ENCODE results near the gene ARL2.
"Not testable (repeated sequence)": the region's sequence is repeated elsewhere in the genome, so short reads cannot be mapped to it uniquely, and the experiment has no call there.

Gene ARL2

GRCh38 chr11:65013130-65013887, 651 bp upstream of the ARL2 start:
- Histone ChIP-seq H3K4me1 (ENCODE audit: control insufficient read depth, insufficient read depth, low read length) (peaks cover 3% of the 10 kb centered on the region), H3K4me3 (ENCODE audit: low read depth, low read length) (peak overlapping the region; percentile 84), H3K27me3 (ENCODE audit: control insufficient read depth, insufficient read depth, low read length) (no peaks in the 10 kb centered on the region)

GRCh38 chr11:65014726-65015227, 817 bp downstream of the ARL2 start:
- H3K36me3 ChIP-seq (ENCODE audit: control insufficient read depth, insufficient read depth, low read length): peaks cover 8% of the 10 kb centered on the region
- H3K9ac ChIP-seq (ENCODE audit: low read depth, low read length): peak overlapping the region; percentile 60
- H3K4me3 ChIP-seq (ENCODE audit: low read depth, low read length): peak overlapping the region; percentile 84
- H3K27me3 ChIP-seq (ENCODE audit: control insufficient read depth, insufficient read depth, low read length): no peaks in the 10 kb centered on the region
- H3K9me3 ChIP-seq (ENCODE audit: control insufficient read depth, insufficient read depth, low read length): no peaks in the 10 kb centered on the region
- H3K4me1 ChIP-seq (ENCODE audit: control insufficient read depth, insufficient read depth, low read length): peaks cover 3% of the 10 kb centered on the region

More at GRCh38 chr11:65013130-65013887, 651 bp upstream of the ARL2 start:
- H3K36me3 ChIP-seq (ENCODE audit: control insufficient read depth, insufficient read depth, low read length): peaks cover under 1% of the 10 kb centered on the region
- peak overlapping the region; percentile 92 for H3K9ac ChIP-seq (ENCODE audit: low read depth, low read length)
- no peaks in the 10 kb centered on the region for H3K9me3 ChIP-seq (ENCODE audit: control insufficient read depth, insufficient read depth, low read length)

DNA sequence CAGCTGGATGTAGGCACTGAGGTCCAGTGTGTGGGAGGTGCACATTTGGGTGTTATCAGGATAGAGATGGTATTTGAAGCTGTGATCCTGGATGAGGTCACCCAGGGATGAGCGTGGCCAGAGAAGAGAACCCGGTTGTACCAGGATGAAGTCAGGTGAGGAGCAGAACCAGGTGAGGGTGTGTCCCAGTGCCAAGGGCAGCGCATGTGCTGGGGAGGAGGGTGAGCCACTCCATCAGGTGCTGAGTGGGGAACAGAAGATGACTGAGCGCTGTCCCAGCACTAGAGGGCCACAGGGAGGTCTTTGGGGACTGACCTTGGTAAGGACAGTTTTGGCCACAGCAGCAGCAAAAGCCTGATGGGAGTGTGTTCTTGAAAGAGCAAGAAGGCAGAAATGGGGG, 2.7 kb downstream of the ARL2 start:
- H3K36me3 ChIP-seq (ENCODE audit: control insufficient read depth, insufficient read depth, low read length): peaks cover 10% of the 10 kb centered on the region
- H3K4me3 ChIP-seq (ENCODE audit: low read depth, low read length): no peak overlapping the region
- H3K9ac ChIP-seq (ENCODE audit: low read depth, low read length): no peak overlapping the region
- no peaks in the 10 kb centered on the region for H3K9me3 ChIP-seq (ENCODE audit: control insufficient read depth, insufficient read depth, low read length)
- H3K27me3 ChIP-seq (ENCODE audit: control insufficient read depth, insufficient read depth, low read length): no peaks in the 10 kb centered on the region
- peaks cover 3% of the 10 kb centered on the region for H3K4me1 ChIP-seq (ENCODE audit: control insufficient read depth, insufficient read depth, low read length)

- Histone ChIP-seq H3K27me3 (ENCODE audit: control insufficient read depth, insufficient read depth, low read length) (no peaks in the 10 kb centered on the region), H3K4me1 (ENCODE audit: control insufficient read depth, insufficient read depth, low read length) (peaks cover 3% of the 10 kb centered on the region), H3K4me3 (ENCODE audit: low read depth, low read length) (no peak overlapping the region), H3K9me3 (ENCODE audit: control insufficient read depth, insufficient read depth, low read length) (no peaks in the 10 kb centered on the region), H3K9ac (ENCODE audit: low read depth, low read length) (no peak overlapping the region), H3K36me3 (ENCODE audit: control insufficient read depth, insufficient read depth, low read length) (peaks cover 10% of the 10 kb centered on the region)
These were observed 4.0 kb downstream of the ARL2 start for GRCh38 chr11:65017937-65018336.

DNA sequence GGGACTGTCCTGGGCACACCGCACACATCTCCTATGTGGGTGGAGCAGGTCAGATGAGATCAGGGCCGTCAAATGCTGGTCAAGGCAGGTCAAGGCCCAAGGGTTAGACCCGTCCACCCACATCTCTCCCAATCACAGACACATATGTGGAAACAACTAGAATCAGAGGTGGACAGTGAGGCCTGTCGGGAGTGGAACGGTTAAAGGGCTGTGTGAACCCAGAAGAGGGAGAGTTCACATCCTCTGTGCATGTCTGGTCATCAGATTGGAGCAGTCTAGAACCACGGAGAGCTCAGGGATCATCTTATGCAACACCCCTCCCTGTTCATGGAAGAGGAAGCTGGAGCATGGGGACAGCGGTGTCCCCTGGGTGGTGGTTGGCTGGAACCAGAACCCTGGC, 5.9 kb downstream of the ARL2 start:
- H3K9me3 ChIP-seq (ENCODE audit: control insufficient read depth, insufficient read depth, low read length): no peaks in the 10 kb centered on the region
- no peak overlapping the region for H3K9ac ChIP-seq (ENCODE audit: low read depth, low read length)
- H3K4me1 ChIP-seq (ENCODE audit: control insufficient read depth, insufficient read depth, low read length): no peaks in the 10 kb centered on the region
- H3K36me3 ChIP-seq (ENCODE audit: control insufficient read depth, insufficient read depth, low read length): peaks cover 10% of the 10 kb centered on the region
- H3K4me3 ChIP-seq (ENCODE audit: low read depth, low read length): no peak overlapping the region
- H3K27me3 ChIP-seq (ENCODE audit: control insufficient read depth, insufficient read depth, low read length): no peaks in the 10 kb centered on the region

- no peak overlapping the region for H3K4me3 ChIP-seq (ENCODE audit: low read depth, low read length)
- H3K9ac ChIP-seq (ENCODE audit: low read depth, low read length): no peak overlapping the region
- H3K4me1 ChIP-seq (ENCODE audit: control insufficient read depth, insufficient read depth, low read length): no peaks in the 10 kb centered on the region
- H3K27me3 ChIP-seq (ENCODE audit: control insufficient read depth, insufficient read depth, low read length): no peaks in the 10 kb centered on the region
- no peaks in the 10 kb centered on the region for H3K9me3 ChIP-seq (ENCODE audit: control insufficient read depth, insufficient read depth, low read length)
- H3K36me3 ChIP-seq (ENCODE audit: control insufficient read depth, insufficient read depth, low read length): peaks cover 10% of the 10 kb centered on the region
These were observed 7.0 kb downstream of the ARL2 start for GRCh38 chr11:65021003-65021402.

DNA sequence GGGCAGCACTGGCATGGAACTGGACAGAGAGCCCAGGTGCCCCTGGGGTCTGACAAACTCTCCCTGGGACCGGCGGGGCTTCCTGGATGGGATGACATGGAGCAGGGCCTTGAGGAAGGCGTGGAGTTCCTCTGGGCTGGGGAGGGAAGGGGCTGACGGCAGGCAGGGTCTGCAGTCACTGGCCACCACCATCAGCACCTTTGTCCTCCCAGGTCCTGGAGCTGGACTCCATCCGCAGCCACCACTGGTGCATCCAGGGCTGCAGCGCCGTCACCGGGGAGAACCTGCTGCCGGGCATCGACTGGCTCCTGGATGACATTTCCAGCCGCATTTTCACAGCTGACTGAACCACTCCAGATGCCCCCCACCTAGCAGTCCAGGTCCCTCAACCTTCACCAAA, 7.5 kb downstream of the ARL2 start:
- Histone ChIP-seq H3K27me3 (ENCODE audit: control insufficient read depth, insufficient read depth, low read length) (no peaks in the 10 kb centered on the region), H3K4me1 (ENCODE audit: control insufficient read depth, insufficient read depth, low read length) (no peaks in the 10 kb centered on the region), H3K4me3 (ENCODE audit: low read depth, low read length) (no peak overlapping the region), H3K9ac (ENCODE audit: low read depth, low read length) (no peak overlapping the region), H3K36me3 (ENCODE audit: control insufficient read depth, insufficient read depth, low read length) (peaks cover 10% of the 10 kb centered on the region), H3K9me3 (ENCODE audit: control insufficient read depth, insufficient read depth, low read length) (no peaks in the 10 kb centered on the region)

- not testable (repeated sequence) for H3K9me3 ChIP-seq (ENCODE audit: control insufficient read depth, insufficient read depth, low read length); H3K9ac ChIP-seq (ENCODE audit: low read depth, low read length); H3K4me3 ChIP-seq (ENCODE audit: low read depth, low read length); H3K4me1 ChIP-seq (ENCODE audit: control insufficient read depth, insufficient read depth, low read length); H3K36me3 ChIP-seq (ENCODE audit: control insufficient read depth, insufficient read depth, low read length); H3K27me3 ChIP-seq (ENCODE audit: control insufficient read depth, insufficient read depth, low read length)
These were observed 9.5 kb downstream of the ARL2 start for GRCh38 chr11:65023502-65023901.

DNA sequence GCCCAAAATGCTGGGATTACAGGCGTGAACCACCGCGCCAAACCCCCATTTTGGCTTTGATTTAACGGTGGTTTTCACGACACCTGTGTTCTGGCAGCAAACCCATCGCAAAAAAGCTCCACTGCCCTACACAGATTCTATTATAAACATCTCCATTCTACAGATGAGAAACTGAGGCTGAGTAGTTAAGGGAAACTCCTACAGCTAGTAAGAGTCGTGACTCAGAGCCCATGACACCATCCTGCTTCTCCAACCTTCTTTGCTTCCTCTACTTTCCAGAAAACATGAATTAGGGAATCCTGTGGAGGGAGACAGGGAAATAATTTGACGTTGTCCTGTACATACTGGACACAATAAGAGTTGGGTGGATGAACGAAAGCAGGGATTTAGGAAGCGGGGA, 12.8 kb downstream of the ARL2 start:
- H3K4me1 ChIP-seq (ENCODE audit: control insufficient read depth, insufficient read depth, low read length): peaks cover 4% of the 10 kb centered on the region
- H3K36me3 ChIP-seq (ENCODE audit: control insufficient read depth, insufficient read depth, low read length): no peaks in the 10 kb centered on the region
- peak overlapping the region; percentile 2 for H3K9ac ChIP-seq (ENCODE audit: low read depth, low read length)
- H3K9me3 ChIP-seq (ENCODE audit: control insufficient read depth, insufficient read depth, low read length): no peaks in the 10 kb centered on the region
- no peaks in the 10 kb centered on the region for H3K27me3 ChIP-seq (ENCODE audit: control insufficient read depth, insufficient read depth, low read length)
- H3K4me3 ChIP-seq (ENCODE audit: low read depth, low read length): peak overlapping the region; percentile 69

- no peaks in the 10 kb centered on the region for H3K9me3 ChIP-seq (ENCODE audit: control insufficient read depth, insufficient read depth, low read length)
- peaks cover 3% of the 10 kb centered on the region for H3K36me3 ChIP-seq (ENCODE audit: control insufficient read depth, insufficient read depth, low read length)
- H3K4me3 ChIP-seq (ENCODE audit: low read depth, low read length): peak within 1 kb of the TSS; percentile 69
- H3K4me1 ChIP-seq (ENCODE audit: control insufficient read depth, insufficient read depth, low read length): peaks cover 4% of the 10 kb centered on the region
- peak within 1 kb of the TSS; percentile 54 for H3K9ac ChIP-seq (ENCODE audit: low read depth, low read length)
- no peaks in the 10 kb centered on the region for H3K27me3 ChIP-seq (ENCODE audit: control insufficient read depth, insufficient read depth, low read length)
These were observed 13.5 kb downstream of the ARL2 start, which contains the start of gene SNX15 for GRCh38 chr11:65027213-65028067. Gene SNX15 (plus strand): TSS chr11:65027439. CDS start chr11:65027538, 99 bp downstream.

DNA sequence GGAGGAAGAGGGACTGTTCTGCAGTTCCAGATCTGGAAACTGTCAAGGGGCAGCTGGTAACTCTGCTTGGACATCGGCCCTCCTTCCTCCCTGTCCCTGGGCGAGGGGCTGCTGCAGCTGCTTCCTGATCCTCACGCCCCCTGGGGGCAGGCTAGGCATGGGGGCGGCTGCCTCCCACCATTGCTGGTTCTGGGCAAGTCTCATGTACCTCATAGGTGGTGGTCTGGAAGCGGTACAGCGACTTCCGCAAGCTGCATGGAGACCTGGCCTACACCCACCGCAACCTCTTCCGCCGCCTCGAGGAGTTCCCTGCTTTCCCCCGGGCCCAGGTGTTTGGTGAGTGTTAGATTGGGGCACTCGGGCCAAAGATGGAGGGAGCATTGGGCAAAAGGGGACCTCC, 18.3 kb downstream of the ARL2 start:
- no peaks in the 10 kb centered on the region for H3K27me3 ChIP-seq (ENCODE audit: control insufficient read depth, insufficient read depth, low read length)
- no peak overlapping the region for H3K4me3 ChIP-seq (ENCODE audit: low read depth, low read length)
- no peaks in the 10 kb centered on the region for H3K4me1 ChIP-seq (ENCODE audit: control insufficient read depth, insufficient read depth, low read length)
- H3K9ac ChIP-seq (ENCODE audit: low read depth, low read length): no peak overlapping the region
- H3K36me3 ChIP-seq (ENCODE audit: control insufficient read depth, insufficient read depth, low read length): peaks cover 4% of the 10 kb centered on the region
- H3K9me3 ChIP-seq (ENCODE audit: control insufficient read depth, insufficient read depth, low read length): no peaks in the 10 kb centered on the region
